HTR-8/SVneo (cell line): Measurements from ENCODE around the gene INTS11.
A peak's percentile ranks its signal among the peaks of the same experiment; 100 is the strongest.

Experiments
- DNase-seq: peaks from one replicate; pipeline ENCODE4 v3.0.0; 2011; ENCODE audit warnings: low spot score, mixed read lengths; ENCODE audit not compliant: insufficient read length
- FAIRE-seq: peaks from 2 replicates; lab custom pipeline; 2011; peaks lifted over from hg19 to GRCh38; lab: Jason Lieb, UNC

Gene INTS11

GRCh38 chr1:1305300-1306069 lies 19.0 kb downstream of the INTS11 start:
- DNase-seq (peak; percentile 68), FAIRE-seq (peak; percentile 59)

- peak; percentile 71 for DNase-seq
- FAIRE-seq = peak; percentile 42
Observed at GRCh38 chr1:1304331-1305299, 19.8 kb downstream of the INTS11 start.

GRCh38 chr1:1303736-1304135 lies 20.7 kb downstream of the INTS11 start:
- no peak for FAIRE-seq

GRCh38 chr1:1302951-1303509 lies 21.4 kb downstream of the INTS11 start:
- no peak for DNase-seq
- FAIRE-seq = no peak

More at GRCh38 chr1:1303736-1304135, 20.7 kb downstream of the INTS11 start:
- DNase-seq = no peak

GRCh38 chr1:1302006-1302430 lies 22.4 kb downstream of the INTS11 start:
- DNase-seq (no peak), FAIRE-seq (no peak)

- DNase-seq (no peak), FAIRE-seq (no peak)
Observed at GRCh38 chr1:1300352-1300739, 24.1 kb downstream of the INTS11 start.

GRCh38 chr1:1299686-1300351 lies 24.6 kb downstream of the INTS11 start:
- FAIRE-seq (no peak), DNase-seq (no peak)

GRCh38 chr1:1298861-1299685 lies 25.4 kb downstream of the INTS11 start:
- DNase-seq = no peak

GRCh38 chr1:1297802-1298424 lies 26.5 kb downstream of the INTS11 start:
- DNase-seq (no peak), FAIRE-seq (no peak)

More at GRCh38 chr1:1298861-1299685, 25.4 kb downstream of the INTS11 start:
- FAIRE-seq = no peak

GRCh38 chr1:1296070-1297061 lies 28.1 kb downstream of the INTS11 start:
- FAIRE-seq (no peak), DNase-seq (no peak)

- no peak for FAIRE-seq
- no peak for DNase-seq
Observed at GRCh38 chr1:1295154-1295923, 29.1 kb downstream of the INTS11 start.

GRCh38 chr1:1294250-1294890 lies 30.1 kb downstream of the INTS11 start:
- FAIRE-seq = no peak
- DNase-seq = no peak

- no peak for DNase-seq
Observed at GRCh38 chr1:1293263-1294249, 30.9 kb downstream of the INTS11 start.

GRCh38 chr1:1292851-1293250 lies 31.6 kb downstream of the INTS11 start:
- DNase-seq (no peak), FAIRE-seq (no peak)

More at GRCh38 chr1:1293263-1294249, 30.9 kb downstream of the INTS11 start:
- no peak for FAIRE-seq

- FAIRE-seq (no peak), DNase-seq (no peak)
Observed at GRCh38 chr1:1292442-1292779, 32.0 kb downstream of the INTS11 start.
